Lung (tissue), 12 donors: ENCODE results near the gene MTRR. TPM values are rescaled to one million over a fixed set of nuclear protein-coding genes. Genes with fewer than 3 reads are reported as not detected.

ENCODE experiments used
- ATAC-seq: fragments of 200-7000 bp; cut with Tn5 transposase; one replicate; pipeline ENCODE4 v1.9.1; 2020; ENCODE audit warnings: moderate number of reproducible peaks; ENCODE audit not compliant: insufficient read depth, low FRiP score
- DNase-seq, 3 donors: peaks; one replicate each; pipeline ENCODE4 v3.0.0-alpha.2; 2013 to 2017
- H3K27ac ChIP-seq, 2 donors: one replicate each; pipeline ENCODE4 v1.5.1; 2013; ENCODE audit warnings: mild to moderate bottlenecking in 2 of 2, moderate library complexity in 2 of 2, control low read depth in 1 of 2, inconsistent platforms in 1 of 2, low read depth in 1 of 2, low read length in 1 of 2
- H3K27me3 ChIP-seq, 3 donors: one replicate each; pipeline ENCODE4 v1.5.1; 2013; ENCODE audit warnings: low read length in 2 of 3; ENCODE audit not compliant: control insufficient read depth in 3 of 3, insufficient read depth in 3 of 3
- H3K36me3 ChIP-seq, 4 donors: one replicate each; pipeline ENCODE4 v1.5.1; 2013; ENCODE audit warnings: low read length in 4 of 4, mild to moderate bottlenecking in 1 of 4, moderate library complexity in 1 of 4; ENCODE audit not compliant: control insufficient read depth in 4 of 4, insufficient read depth in 4 of 4
- H3K4me1 ChIP-seq, 5 donors: one replicate each; pipeline ENCODE4 v1.5.1; 2013; ENCODE audit warnings: low read length in 5 of 5, mild to moderate bottlenecking in 2 of 5, moderate library complexity in 1 of 5; ENCODE audit not compliant: control insufficient read depth in 5 of 5, insufficient read depth in 5 of 5
- H3K4me3 ChIP-seq: one replicate; pipeline ENCODE4 v1.5.1; 2013; ENCODE audit warnings: mild to moderate bottlenecking, control low read depth, moderate library complexity
- H3K9ac ChIP-seq, 2 donors: one replicate each; pipeline ENCODE4 v1.5.1; 2013; ENCODE audit warnings: low read length in 2 of 2, control low read depth in 1 of 2; ENCODE audit not compliant: insufficient read depth in 1 of 2
- H3K9me3 ChIP-seq, 4 donors: one replicate each; pipeline ENCODE4 v1.5.1; 2013; ENCODE audit warnings: low read length in 3 of 4, mild to moderate bottlenecking in 1 of 4, moderate library complexity in 1 of 4; ENCODE audit not compliant: control insufficient read depth in 4 of 4, insufficient read depth in 3 of 4
- WGBS, 2 donors: extraction: QIAGEN DNeasy Blood & Tissue Kit; methylation state at CpG; one replicate each; pipeline ENCODE4 v1.1.7; 2013; 5-methylcytosine and 5-hydroxymethylcytosine counted together
- polyA plus RNA-seq, 2 donors: library from polyadenylated mRNA; stranded (reverse); fragments of 200-250 nt; gene quantifications; one replicate each; pipeline ENCODE4 v1.2.1, GENCODE V29; 2013
- total RNA-seq, 2 donors: library from RNA; depleted of rRNA in 1 of 2; stranded (reverse); fragments of >200 nt in 1 of 2; gene quantifications; one replicate each; pipeline ENCODE4 v1.2.1, GENCODE V29; 2014 to 2021
- TF ChIP-seq, protein P1 (sequence below): IDR thresholded peaks from 2 replicates; pipeline ENCODE4 v1.5.1; 2012; ENCODE audit warnings: mild to moderate bottlenecking; ENCODE audit errors: control extremely low read depth, extremely low read depth
- donor health status: control.
- donor health status: control.
- donor health status: Bipolar disorder and iron deficiency.
- donor health status: healthy.
- donor health status: DM: yes; HTN: yes; CAD: no.

MTRR gene
- total and polyA plus RNA-seq, 4 donors, result 31.0 to 115 (median 72.1) TPM

DNA sequence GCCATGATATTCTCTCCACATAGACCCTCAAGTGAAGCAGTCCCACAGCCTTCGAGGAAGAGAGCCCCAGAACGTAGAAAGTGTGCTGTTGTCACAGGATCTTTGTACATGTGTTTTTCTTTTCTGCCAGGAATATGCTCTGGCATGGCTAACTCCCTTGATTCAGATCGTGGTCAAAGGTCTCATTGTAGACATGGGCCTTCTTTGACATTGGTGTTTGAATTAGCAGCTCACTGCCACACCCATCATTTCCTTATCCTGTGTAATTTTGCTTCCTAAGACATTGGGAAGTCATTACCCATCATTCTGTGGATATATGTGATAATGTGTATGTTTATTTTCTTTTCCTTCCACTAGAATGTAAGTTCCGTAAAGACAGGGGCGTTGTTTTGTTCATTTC, 25.5 kb downstream of the MTRR start:
- peak in 1 of 3 donors; percentile 2 for DNase-seq
- Histone ChIP-seq H3K27me3 (no peaks in the 10 kb centered on the region), H3K36me3 (peaks cover 27 to 46% (median 42%) of the 10 kb centered on the region in 4 donors), H3K4me3 (no peak overlapping the region), H3K4me1 (peaks cover 0 to 2% (median 0%) of the 10 kb centered on the region in 5 donors), H3K9me3 (no peaks in the 10 kb centered on the region), H3K27ac (no peak overlapping the region), H3K9ac (no peak overlapping the region)
- no peak for ATAC-seq
- TF ChIP-seq, protein P1, sequence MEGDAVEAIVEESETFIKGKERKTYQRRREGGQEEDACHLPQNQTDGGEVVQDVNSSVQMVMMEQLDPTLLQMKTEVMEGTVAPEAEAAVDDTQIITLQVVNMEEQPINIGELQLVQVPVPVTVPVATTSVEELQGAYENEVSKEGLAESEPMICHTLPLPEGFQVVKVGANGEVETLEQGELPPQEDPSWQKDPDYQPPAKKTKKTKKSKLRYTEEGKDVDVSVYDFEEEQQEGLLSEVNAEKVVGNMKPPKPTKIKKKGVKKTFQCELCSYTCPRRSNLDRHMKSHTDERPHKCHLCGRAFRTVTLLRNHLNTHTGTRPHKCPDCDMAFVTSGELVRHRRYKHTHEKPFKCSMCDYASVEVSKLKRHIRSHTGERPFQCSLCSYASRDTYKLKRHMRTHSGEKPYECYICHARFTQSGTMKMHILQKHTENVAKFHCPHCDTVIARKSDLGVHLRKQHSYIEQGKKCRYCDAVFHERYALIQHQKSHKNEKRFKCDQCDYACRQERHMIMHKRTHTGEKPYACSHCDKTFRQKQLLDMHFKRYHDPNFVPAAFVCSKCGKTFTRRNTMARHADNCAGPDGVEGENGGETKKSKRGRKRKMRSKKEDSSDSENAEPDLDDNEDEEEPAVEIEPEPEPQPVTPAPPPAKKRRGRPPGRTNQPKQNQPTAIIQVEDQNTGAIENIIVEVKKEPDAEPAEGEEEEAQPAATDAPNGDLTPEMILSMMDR, result no peak
- 79 to 88% methylated on average over 5 of the region's 5 CpGs for WGBS, 2 donors

DNA sequence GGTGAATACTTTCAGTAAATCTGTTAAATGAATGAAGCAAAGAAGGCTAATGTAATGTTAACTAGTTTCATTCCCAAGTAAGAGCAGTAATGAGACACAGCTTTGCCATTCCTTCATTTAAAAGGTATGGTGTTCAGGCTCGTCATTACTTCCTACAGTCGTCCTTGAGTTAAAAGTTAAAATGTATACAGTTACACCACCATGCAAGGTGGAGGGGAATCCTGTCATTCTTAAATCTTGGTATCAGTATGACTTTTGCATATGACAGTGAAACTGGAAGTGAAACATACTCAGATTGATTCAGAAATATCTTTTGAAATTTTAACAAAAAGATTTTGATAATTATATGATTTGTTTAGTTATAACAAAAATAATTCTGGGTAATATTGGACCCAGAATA, 25.9 kb downstream of the MTRR start:
- Histone ChIP-seq H3K4me1 (peaks cover 0 to 2% (median 0%) of the 10 kb centered on the region in 5 donors), H3K36me3 (peaks cover 26 to 45% (median 41%) of the 10 kb centered on the region in 4 donors), H3K9me3 (no peaks in the 10 kb centered on the region), H3K9ac (no peak overlapping the region), H3K4me3 (no peak overlapping the region), H3K27me3 (no peaks in the 10 kb centered on the region), H3K27ac (no peak overlapping the region)
- DNase-seq, result no peak
- ATAC-seq, result no peak
- TF ChIP-seq, protein P1, result no peak
- WGBS, 2 donors, result 60 to 79% methylated on average over 2 of the region's 2 CpGs

DNA sequence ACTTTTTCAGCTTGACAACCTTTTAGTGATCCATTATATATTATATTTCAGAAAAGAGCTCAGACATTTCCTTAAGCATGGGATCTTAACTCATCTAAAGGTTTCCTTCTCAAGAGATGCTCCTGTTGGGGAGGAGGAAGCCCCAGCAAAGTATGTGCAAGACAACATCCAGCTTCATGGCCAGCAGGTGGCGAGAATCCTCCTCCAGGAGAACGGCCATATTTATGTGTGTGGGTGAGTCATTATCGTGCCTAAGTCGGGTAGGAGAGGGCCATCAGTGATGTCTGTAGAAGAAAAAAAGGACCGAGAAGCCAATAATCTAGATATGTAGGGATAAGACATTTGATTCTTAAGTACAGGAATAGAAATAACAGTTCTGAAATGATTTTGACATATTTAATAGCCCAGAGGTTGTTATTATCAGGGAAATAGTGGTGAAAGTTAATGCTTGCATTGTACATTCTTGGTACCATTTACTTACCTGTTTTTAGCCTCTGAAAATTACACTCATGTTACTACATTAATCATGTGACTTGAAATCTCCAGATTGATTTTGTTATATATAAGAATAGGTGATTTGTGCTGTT, 28.2 kb downstream of the MTRR start:
- no peak for ATAC-seq
- WGBS, 2 donors, result 83 to 86% methylated on average over 5 of the region's 5 CpGs
- Histone ChIP-seq H3K9me3 (no peaks in the 10 kb centered on the region), H3K4me3 (no peak overlapping the region), H3K4me1 (peaks cover 0 to 2% (median 0%) of the 10 kb centered on the region in 5 donors), H3K27me3 (no peaks in the 10 kb centered on the region), H3K36me3 (peaks cover 29 to 49% (median 41%) of the 10 kb centered on the region in 4 donors), H3K27ac (no peak overlapping the region), H3K9ac (no peak overlapping the region)
- TF ChIP-seq, protein P1, result no peak
- DNase-seq, result peak in 2 of 3 donors; percentile 10 to 16

DNA sequence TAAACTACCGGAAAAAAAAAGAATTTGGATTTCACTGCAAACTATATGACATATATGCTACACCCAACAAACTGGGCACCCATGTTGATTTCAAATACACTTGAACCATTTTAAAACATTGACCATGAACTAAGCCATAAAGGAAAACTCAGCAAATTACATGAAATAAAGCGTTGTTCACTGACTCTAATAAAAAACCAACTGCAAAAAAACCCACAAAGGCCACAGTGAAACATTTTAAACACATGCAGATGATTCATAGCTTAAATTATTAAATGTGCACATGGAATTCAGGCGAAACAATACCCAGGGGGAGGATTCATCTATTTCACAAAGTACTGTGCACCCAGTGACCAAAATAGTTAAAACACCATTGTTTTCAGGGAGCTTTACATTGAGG, 33.3 kb downstream of the MTRR start:
- TF ChIP-seq, protein P1, result no peak
- DNase-seq (no peak), ATAC-seq (no peak)
- no peak overlapping the region for H3K4me3 ChIP-seq
- WGBS, 2 donors, result 96 to 97% methylated on average over 3 of the region's 3 CpGs
- no peak overlapping the region for H3K27ac ChIP-seq
- no peak overlapping the region for H3K9ac ChIP-seq
- no peaks in the 10 kb centered on the region for H3K4me1 ChIP-seq
- no peaks in the 10 kb centered on the region for H3K27me3 ChIP-seq
- H3K36me3 ChIP-seq, result peaks cover 22 to 34% (median 27%) of the 10 kb centered on the region in 4 donors
- no peaks in the 10 kb centered on the region for H3K9me3 ChIP-seq
